NT2/D1 (cell line): ENCODE results near the gene BUB1B.

ENCODE experiments used
- SUZ12 ChIP-seq: IDR thresholded peaks from 2 replicates; pipeline ENCODE4 v1.6.1; 2011; ENCODE audit not compliant: insufficient read length, insufficient read depth; ENCODE audit errors: extremely low read depth
- YY1 ChIP-seq: IDR thresholded peaks from 2 replicates; pipeline ENCODE4 v1.6.1; 2011; ENCODE audit not compliant: insufficient read length, insufficient read depth
- ZNF274 ChIP-seq: IDR thresholded peaks from 2 replicates; pipeline ENCODE4 v1.6.1; 2011; ENCODE audit warnings: mild to moderate bottlenecking, low read depth, low read length

GRCh38 chr15:40197434-40197833, 36.6 kb downstream of the BUB1B start:
- no peak for TF ChIP-seq ZNF274
- no peak for TF ChIP-seq YY1
- no peak for TF ChIP-seq SUZ12
